DMS53 treated with DMSO at 0.1 percent for 48 hours (cell line): ENCODE data around the gene ADAMTS12.

Experiments used
- DNase-seq: peaks from one replicate; lab custom pipeline; 2025; ENCODE audit not compliant: unreplicated experiment; lab: John Stamatoyannopoulos, UW

ADAMTS12 gene

GRCh38 chr5:33675958-33676464 lies 215.8 kb downstream of the ADAMTS12 start:
- DNase-seq, result no peak

- no peak for DNase-seq
Measured at GRCh38 chr5:33671700-33672291, 220.0 kb downstream of the ADAMTS12 start.

GRCh38 chr5:33662722-33663427 lies 228.9 kb downstream of the ADAMTS12 start:
- no peak for DNase-seq

GRCh38 chr5:33659526-33660169 lies 232.1 kb downstream of the ADAMTS12 start:
- no peak for DNase-seq

GRCh38 chr5:33657804-33658440 lies 233.9 kb downstream of the ADAMTS12 start:
- no peak for DNase-seq

- DNase-seq, result no peak
Measured at GRCh38 chr5:33657176-33657575, 234.6 kb downstream of the ADAMTS12 start.

- DNase-seq, result no peak
Measured at GRCh38 chr5:33650911-33651310, 240.9 kb downstream of the ADAMTS12 start.

GRCh38 chr5:33649549-33650482 lies 242.0 kb downstream of the ADAMTS12 start:
- no peak for DNase-seq

- DNase-seq, result no peak
Measured at GRCh38 chr5:33641744-33642505, 249.9 kb downstream of the ADAMTS12 start.

- no peak for DNase-seq
Measured at GRCh38 chr5:33639474-33639873, 252.3 kb downstream of the ADAMTS12 start.

- DNase-seq, result no peak
Measured at GRCh38 chr5:33637011-33637410, 254.8 kb downstream of the ADAMTS12 start.

- DNase-seq, result no peak
Measured at GRCh38 chr5:33635582-33635981, 256.2 kb downstream of the ADAMTS12 start.

- DNase-seq, result no peak
Measured at GRCh38 chr5:33633699-33634098, 258.1 kb downstream of the ADAMTS12 start.

- DNase-seq, result no peak
Measured at GRCh38 chr5:33631786-33632185, 260.0 kb downstream of the ADAMTS12 start.

- no peak for DNase-seq
Measured at GRCh38 chr5:33631139-33631538, 260.7 kb downstream of the ADAMTS12 start.

GRCh38 chr5:33629999-33630398 lies 261.8 kb downstream of the ADAMTS12 start:
- no peak for DNase-seq

GRCh38 chr5:33628796-33629195 lies 263.0 kb downstream of the ADAMTS12 start:
- DNase-seq, result no peak

GRCh38 chr5:33621514-33621913 lies 270.3 kb downstream of the ADAMTS12 start:
- no peak for DNase-seq

GRCh38 chr5:33614039-33614438 lies 277.8 kb downstream of the ADAMTS12 start:
- DNase-seq, result no peak

- DNase-seq, result no peak
Measured at GRCh38 chr5:33612386-33612785, 279.4 kb downstream of the ADAMTS12 start.
